RWPE1 (cell line): Measurements from ENCODE around the gene DNAH11.
A peak's percentile ranks its signal among the peaks of the same experiment; 100 is the strongest.

Source experiments
- CTCF ChIA-PET: fragments of 350-600 bp; sonication (Branson Sonifier 250); formaldehyde crosslinking; extraction: SDS; loops from one replicate; lab custom pipeline; 2021; lab: Yijun Ruan, JAX
- POLR2A ChIA-PET: fragments of 400-600 bp; formaldehyde crosslinking; extraction: SDS; loops from one replicate; lab custom pipeline; 2020; ENCODE audit warnings: antibody characterized with exemption; ENCODE audit not compliant: low non-redundant PET; lab: Yijun Ruan, JAX
- DNase-seq: peaks from one replicate; pipeline ENCODE4 v3.0.0; 2012; ENCODE audit warnings: low spot score
- H3K27ac ChIP-seq: fragments of 450-650 bp; 2 replicates; pipeline ENCODE4 v1.5.1; 2017
- CTCF ChIP-seq: fragments of 450-650 bp; conservative IDR thresholded peaks from 2 replicates; pipeline ENCODE4 v1.5.1; 2017; ENCODE audit warnings: low read depth, mild to moderate bottlenecking

DNAH11 gene

GRCh38 chr7:21898265-21898930, 355.6 kb downstream of the DNAH11 start:
- ChIA-PET CTCF (no interaction called here), POLR2A (no interaction called here)
- DNase-seq, result no peak
- no peak overlapping the region for H3K27ac ChIP-seq
- TF ChIP-seq CTCF, result no peak

GRCh38 chr7:21902240-21902639, 359.4 kb downstream of the DNAH11 start:
- ChIA-PET POLR2A (no interaction called here), CTCF (no interaction called here)
- peak; percentile 26 for DNase-seq
- no peak for TF ChIP-seq CTCF
- H3K27ac ChIP-seq, result no peak overlapping the region

GRCh38 chr7:21903020-21903786, 360.4 kb downstream of the DNAH11 start:
- H3K27ac ChIP-seq, result no peak overlapping the region
- ChIA-PET POLR2A (no interaction called here), CTCF (interaction anchor here (0.6 kb wide), 1 partner anchor 36 kb away, joined by 3 read pairs; no protein-coding TSS in a partner anchor)
- DNase-seq, result no peak
- no peak for TF ChIP-seq CTCF

GRCh38 chr7:21908746-21909145, 365.9 kb downstream of the DNAH11 start:
- no peak for TF ChIP-seq CTCF
- POLR2A ChIA-PET, result no interaction called here
- CTCF ChIA-PET, result interaction anchor here (0.6 to 0.9 kb wide), 2 partner anchors 15 to 97 kb away, joined by 3 read pairs; no protein-coding TSS in a partner anchor
- DNase-seq, result no peak
- H3K27ac ChIP-seq, result no peak overlapping the region

- POLR2A ChIA-PET, result no interaction called here
- no peak overlapping the region for H3K27ac ChIP-seq
- TF ChIP-seq CTCF, result no peak
- CTCF ChIA-PET, result no interaction called here
- DNase-seq, result no peak
These were observed 367.4 kb downstream of the DNAH11 start for GRCh38 chr7:21910253-21910652.

GRCh38 chr7:21911341-21911875, 368.6 kb downstream of the DNAH11 start:
- no peak for DNase-seq
- POLR2A ChIA-PET, result no interaction called here
- no peak overlapping the region for H3K27ac ChIP-seq
- CTCF ChIA-PET, result no interaction called here
- TF ChIP-seq CTCF, result no peak
